Fibroblast of skin of scalp (primary cell): ENCODE results near the gene MTFR1L. TPM values are rescaled to one million over a fixed set of nuclear protein-coding genes. Genes with fewer than 3 reads are reported as not detected.

Experiments
- DNase-seq: peaks from one replicate; pipeline ENCODE4 v3.0.0-alpha.2; 2013
- polyA plus RNA-seq, 2 experiments: library from polyadenylated mRNA; unstranded; fragments of 120-200 nt; gene quantifications; one replicate each; pipeline ENCODE4 v1.2.1, GENCODE V29; 2013; ENCODE audit not compliant: insufficient read length in 2 of 2

MTFR1L gene
- polyA plus RNA-seq (2013, experiment 1 of 2; ENCODE audit: insufficient read length), result 53.7 TPM
- polyA plus RNA-seq (2013, experiment 2 of 2; ENCODE audit: insufficient read length), result 54.9 TPM

DNA sequence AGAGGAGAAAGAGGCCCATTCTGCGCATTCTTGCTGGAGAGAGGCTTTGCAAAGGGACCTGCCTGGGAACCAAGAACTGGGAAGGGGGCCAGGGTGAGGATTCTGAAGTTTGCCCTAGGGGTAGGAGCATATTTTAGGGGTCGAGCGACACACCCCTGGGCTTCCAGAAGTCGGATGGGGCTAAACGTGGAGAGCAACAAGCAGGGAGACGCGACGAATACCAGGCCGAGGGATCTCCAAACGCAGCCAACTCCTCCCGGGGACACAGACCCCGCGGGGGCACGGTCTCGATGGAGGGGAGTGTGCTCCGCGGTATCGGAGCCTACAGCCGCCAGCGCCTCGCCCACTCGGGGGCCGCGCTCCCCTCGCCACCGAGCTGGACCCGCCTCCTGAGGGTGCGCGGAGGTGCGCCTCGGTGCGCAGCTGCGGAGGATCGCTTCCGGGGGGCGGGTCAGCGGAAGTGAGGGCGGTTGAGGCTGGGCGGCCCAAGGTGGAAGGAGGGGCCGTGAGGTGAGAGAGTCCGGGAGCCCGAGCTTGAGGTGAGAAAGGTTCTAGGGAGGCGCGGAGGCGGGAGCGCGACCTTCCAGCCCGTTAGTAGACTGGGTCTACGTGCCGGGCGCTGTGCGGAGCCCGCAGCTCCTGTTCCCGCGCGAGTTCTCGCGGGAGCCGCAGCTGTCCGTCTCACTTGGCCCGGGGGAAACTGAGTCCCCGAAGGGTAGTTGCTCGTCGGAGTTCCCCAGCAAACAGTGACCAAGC, at the start of gene MTFR1L:
Gene MTFR1L (plus strand): TSS at position 464 of the 756 bp plus-strand sequence. CDS start 3,151 bp downstream, outside the sequence.
- DNase-seq, result peak; percentile 71

DNA sequence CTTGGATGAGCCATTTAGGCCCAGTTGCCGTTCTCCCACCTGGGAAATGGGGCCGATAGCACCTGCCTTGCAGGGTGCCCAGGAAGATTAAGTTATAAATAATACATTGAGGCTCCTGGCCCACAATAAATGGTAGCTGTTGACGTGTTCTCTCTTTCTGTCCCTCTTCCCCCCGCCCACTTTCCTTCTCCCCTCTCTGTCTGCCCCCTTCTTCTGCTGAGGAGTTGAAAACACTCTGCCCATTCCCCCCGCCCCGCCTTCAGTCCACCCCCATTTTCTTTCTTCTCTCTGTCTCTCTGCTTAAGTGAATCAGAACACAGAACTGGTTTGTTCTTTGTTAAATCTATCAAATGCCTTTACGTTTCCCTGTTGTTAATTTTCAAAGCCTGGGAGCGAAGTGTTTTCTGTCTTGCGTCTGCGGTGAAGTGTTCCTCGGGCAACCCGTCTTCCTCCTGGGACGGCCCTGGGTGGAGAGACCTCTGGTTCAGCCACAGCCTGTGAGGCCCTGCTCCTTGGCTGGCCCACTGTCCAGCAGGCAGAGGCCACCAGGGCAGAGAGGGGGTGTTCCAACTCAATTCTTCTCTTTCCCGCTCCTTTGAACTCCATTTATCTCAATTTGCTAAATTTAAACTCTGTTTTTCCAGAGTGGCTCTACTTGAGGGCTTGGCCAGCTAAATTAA, 49.1 kb upstream of the MTFR1L start:
- DNase-seq, result no peak

DNA sequence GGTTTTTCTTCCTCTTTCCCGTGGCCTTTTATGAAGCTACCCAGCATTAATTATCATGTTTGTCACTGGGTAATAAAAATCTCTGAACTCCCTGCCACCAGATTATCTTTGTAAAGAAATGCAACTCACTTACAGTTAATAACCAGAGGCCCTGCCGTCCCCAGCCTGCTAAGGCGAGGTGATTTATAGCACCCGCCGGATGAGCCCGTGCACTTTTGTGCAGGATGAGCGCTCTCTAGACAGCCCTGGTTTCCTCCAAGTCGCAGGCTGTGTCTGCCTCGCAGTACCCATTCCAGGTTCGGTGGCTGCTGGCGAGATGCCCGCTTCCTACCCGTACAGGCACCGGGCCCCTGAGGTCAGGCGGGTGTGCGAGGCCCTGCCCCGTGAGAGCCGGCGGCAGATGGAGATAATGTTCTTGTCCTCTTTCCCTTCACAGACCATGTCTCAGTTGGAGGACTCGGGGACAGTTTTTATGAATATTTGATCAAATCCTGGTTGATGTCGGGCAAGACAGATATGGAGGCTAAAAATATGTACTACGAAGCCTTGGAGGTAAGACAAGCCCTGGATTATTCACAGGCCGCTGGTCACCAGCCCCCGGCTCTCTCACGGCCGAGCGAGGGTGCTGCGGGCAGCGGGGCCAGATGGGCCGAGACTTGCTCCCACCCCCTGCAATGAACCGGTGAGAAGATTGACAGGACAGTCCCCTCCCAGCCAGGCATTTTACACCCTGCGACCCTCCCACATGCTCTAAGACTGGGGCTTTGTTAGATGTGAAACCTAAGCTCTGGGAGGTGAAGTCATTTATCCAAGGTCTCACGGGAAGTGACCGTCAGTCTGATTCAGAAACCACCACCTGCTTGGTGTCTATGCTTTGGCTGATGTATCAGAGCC, 48.3 kb upstream of the MTFR1L start:
- DNase-seq, result no peak

DNA sequence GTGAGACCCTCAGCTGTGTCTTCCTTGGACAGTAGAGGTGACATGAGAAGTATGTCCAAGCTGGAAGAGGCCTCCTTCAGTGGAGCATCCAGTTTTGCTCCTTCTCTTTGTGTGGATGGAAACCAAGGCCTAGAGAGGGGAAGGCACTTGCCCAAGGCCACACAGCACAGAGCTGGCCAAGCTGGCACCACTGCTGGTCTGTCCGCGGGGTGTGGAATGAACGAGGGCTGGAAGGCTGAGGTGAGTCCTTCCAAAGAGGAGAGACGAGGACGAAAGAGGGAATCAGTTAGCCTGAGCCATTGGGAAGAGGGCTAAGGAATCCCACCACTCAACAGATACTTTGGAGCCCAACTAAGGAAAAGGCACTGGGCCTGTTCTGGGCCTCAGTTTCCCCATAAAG, 47.6 kb upstream of the MTFR1L start:
- DNase-seq, result no peak

DNA sequence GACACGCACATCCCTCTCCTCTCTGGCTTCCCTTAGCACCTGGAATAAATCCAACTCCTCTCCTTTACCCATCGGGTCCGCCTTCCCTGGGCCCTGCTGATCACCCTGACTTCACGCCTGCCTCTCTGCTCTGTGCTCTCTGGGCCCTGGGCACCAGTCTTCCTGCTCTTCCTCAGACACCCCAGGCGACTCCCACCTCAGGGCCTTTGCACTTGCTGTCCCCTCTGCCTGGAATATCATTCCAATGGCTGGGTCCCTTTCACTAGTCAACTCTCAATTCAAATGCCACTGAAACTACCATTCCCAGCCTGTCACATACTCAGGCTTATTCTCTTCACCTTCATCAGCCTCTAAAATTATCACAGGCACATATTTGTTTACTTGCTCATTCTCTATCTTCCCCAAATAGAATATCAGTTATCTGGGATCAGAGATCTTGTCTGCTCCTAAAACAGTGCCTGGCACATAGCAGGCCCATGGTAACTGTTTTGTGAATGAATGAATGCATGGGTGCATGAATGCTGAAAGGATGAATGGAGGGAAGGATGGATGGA, 47.0 kb upstream of the MTFR1L start:
- no peak for DNase-seq

DNA sequence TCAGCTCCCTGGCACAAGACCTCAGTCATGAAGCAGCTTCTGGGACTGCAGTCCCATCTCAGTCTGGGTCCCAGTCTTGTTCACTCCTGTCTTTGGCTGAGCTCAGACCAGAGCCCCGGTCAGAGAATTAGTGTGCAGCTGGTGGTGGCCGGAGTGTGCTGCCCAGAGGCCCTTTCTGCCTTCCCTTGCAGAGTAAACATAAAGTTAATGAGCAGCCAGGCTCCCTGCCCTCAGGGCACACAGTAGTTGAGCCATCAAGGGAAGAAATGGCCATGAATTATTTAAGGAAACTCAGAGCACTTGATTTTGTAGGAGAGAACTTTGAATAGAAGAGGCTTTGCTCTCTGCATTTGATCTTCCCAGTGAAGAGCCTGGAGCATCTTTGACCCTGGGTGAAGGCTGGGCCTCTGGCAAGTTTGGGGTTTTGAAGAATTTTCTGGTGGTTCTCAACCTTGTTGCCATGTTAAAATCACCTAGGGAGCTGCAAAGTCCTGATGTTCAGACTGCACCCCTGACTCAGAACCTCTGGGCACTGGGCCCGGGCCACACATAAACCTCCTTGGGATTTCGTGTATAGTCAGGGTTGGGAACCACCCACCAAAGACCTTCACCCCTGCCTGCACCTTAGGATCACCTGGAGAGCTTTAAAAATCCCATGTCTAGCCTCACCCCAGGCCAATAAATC, 46.2 kb upstream of the MTFR1L start:
- DNase-seq, result no peak

DNA sequence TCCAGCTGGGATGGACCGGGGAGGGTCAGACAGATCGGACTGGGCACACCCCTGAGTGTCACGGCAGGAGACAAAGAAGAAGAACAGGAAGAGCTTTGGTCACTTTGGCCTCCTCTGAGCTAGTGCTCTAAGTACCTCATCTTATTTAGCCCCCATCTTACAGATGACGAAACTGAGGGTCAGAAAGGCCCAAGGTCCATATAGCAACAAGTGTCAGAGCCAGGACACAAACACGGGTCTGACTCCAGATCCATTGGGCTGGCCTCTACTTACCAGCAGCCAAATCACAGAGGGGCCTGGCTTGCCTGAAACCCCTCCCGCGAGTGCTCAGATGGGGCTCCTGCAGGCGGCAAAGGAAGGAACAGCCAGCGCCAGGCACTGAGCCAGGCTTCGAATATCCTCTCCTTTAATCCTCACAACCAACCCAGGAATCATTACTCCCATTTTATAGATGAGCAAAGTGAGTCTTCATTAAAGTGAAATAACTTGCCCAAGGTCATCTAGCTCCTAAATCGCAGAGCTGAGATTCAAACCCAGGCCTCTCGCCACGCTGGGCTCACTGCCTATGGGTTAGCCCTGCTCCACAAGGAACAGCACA, 45.4 kb upstream of the MTFR1L start:
- DNase-seq, result no peak

DNA sequence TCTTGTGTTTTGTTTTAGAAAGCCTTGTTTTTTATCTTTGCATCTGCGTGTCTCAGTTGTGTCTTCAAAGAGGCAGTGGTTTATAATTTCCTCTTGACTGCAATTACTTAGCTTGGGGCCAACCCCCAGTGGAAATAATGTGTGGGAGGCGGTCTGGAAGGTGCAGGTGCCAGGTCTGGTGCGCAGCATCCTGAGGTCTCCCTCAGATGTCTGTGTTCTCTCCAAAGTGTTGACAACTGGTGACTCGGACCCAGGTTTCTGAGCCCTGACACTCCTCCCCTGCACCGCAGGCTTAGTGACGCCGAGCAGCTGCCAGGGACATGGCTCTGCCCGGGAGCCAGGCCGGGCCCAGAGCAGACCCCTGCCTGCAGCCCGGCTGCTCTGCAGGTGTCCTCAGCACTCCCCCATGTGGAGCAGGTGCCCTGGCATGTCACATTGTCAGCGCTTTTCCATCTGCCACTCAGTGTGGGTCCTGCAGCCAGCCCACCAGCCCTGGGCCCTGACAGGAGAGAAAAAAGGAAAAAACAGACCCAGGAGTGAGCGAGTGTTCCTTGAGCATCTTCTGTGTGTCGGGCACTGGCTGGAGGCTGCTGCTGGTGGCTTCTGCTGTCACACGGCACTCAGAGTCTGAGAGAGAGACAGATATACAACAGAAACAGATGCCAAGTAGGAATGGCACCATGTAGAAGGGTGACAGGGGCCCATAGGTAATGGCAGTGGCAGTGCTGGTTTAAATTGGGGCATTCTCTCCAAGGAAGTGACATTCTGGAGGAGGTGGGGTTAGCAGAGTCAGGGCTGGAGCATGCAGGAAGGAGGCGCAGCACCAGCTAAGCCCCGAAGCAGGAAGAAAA, 44.6 kb upstream of the MTFR1L start:
- no peak for DNase-seq

DNA sequence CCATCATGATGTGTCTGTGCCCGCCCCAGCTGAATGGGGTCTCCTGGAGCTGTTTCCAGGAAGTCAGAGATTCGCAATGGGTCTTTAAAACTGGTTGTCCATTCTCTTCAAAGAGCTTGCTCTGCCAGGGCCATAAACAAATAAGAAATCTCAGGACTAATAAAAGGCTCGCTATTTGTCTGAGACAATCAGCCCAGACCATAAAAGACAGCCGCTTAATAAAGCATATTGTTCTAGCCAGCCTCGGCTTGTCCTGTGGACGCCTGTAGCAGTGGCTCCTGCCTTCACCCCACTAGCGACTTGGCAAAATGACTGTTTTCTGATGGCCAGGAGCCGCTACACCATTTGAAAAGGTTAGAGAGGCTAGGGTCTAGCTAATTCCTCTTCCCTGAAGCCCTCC, 40.4 kb upstream of the MTFR1L start:
- no peak for DNase-seq

DNA sequence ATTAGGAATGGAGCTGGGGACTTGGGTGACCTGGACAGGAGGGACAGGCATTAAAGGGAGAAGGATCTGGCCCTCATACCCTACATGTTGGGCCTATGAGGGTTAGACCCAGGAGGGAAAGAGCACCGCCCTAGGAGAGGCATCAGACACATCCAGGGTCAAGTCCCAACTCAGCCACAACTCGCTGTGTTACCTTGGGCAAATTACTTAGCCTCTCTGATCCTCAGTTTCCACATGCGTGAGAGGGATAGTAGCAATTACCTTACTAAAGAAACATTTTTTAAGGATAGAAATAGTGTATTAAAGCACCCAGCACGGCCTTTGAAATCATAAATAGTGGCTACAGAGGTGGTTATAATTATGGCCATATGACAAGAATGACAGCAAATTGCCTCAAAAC, 39.9 kb upstream of the MTFR1L start:
- no peak for DNase-seq

DNA sequence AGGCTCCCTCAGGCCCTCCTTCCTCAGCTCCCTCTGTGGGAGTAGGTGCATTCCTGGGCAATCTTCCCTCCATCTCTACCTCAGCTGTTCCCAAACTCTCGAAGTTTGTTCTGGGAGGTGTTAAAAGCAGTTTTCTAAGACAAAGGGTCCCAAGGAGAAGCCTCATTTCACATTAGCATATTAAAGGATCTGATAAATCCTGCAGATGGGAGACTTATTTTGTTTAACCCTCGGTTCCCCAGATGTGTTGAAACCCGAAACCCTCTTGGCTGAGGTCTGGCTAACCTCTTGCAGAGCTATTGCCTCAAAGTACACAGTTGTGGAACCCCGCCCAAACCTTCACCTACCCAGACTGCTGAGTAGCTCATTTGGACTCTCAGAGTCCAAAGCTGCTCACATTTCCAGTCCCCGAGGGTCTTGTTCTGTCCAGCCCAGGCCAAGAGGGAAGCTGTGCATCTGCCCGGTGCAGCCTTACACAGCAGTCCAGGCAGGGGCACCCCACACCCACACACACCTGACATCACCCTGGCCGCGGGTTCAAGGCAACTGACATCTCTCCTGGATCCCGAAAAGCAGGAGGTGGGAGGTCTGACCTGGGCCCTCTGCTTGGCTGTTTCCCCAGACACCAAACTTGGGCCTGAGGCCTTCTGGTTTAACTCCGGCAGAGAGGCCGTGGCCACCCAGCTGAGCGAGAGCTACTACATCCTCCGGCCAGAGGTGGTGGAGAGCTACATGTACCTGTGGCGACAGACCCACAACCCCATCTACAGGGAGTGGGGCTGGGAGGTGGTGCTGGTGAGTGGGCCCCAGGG, 39.2 kb upstream of the MTFR1L start:
- no peak for DNase-seq

DNA sequence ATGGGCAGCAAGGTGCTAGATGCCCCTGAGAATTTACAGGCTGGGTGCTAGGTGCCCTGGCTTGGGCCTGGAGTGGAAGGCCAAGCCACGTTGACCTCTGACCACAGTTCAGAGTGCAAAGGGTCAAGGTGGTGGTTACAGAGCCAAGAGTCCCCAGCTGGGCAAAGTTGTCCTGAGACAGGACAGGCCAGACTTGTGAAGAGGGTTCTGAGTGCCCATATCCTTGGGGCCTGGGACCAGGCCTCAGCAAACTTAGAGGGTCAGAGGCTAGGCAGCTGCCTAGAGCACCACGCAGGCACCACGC, 38.7 kb upstream of the MTFR1L start:
- no peak for DNase-seq

DNA sequence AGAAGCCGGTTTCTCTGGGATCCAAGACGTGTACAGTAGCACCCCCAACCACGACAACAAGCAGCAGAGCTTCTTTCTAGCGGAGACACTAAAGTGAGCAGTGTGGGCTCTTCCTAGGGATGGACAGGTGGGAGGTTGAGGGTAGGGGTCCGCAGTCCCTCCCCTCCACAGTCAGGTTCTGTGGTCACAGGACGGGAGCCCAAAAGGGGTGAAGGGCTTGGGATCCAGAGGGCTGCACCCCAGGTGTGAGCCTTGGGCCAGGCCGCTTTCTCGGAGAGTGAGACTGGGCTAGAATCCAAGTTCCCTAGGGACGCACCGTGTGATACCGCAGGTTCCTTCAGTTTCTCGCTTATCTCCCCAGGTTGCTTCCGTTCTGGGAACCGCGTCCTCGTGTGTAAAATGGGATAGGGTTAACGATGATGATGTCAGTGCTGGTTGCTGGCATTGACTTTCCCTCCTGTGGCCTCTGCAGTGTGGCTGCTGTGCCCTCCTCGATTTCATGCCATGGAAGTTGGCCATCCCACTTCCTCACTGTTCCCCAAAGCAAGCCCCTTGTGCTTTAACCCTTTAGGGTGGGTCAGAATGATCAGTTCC, 37.0 kb upstream of the MTFR1L start:
- no peak for DNase-seq

DNA sequence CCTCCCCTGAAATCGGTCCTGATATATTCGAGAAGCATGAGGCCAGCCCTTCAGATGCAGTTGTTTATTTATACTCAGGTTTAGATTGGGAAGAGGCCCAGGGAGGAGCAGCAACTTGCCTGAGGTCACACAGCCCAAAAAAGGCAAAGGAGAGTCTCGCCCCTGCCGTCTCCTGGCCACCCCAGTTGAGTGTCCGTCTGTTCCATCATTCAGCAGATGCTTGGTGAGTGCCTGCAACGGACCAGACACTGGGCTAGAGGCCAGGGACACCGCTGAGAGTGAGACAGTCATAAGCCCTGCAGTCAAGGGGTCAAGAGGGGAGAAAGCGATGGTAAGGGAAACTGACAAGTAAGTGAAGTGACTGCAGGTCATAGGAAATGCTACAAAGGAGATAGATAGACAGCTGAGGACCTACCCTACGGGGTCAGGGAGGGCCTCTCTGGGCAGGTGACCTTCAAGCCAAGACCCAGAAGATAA, 35.1 kb upstream of the MTFR1L start:
- no peak for DNase-seq

DNA sequence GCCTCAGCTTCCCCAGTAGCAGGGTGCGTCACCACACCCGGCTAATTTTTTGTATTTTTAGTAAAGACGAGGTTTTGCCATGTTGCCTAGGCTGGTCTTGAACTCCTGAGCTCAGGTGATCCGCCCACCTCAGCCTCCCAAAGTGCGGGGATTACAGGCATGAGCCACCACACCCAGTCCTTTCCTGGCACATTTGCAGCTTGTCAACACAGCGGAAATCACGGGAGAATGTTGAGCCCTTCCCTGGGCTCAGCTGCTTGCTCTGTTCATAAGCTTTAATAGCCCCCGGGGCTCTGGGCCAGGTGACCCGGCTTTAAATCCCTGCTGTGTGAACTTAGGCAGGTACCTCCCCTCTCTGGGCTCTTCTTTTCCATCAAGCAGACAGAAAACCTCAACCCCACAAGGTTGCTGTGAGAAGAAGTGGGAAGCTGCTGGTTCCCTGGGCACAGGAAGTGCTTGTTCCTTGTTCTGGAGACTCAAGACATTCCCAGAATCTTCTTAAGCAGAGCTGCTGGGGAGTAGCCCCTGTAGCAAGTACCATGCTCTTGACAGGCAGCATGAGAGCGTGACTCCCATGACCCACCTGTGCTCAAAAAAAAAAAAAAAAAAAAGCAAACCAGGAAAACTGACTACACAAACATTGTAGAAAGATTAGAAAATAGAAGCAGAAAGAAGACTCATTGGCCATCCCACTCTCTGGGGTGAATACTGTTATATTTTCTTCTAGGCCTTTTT, 34.3 kb upstream of the MTFR1L start:
- no peak for DNase-seq

DNA sequence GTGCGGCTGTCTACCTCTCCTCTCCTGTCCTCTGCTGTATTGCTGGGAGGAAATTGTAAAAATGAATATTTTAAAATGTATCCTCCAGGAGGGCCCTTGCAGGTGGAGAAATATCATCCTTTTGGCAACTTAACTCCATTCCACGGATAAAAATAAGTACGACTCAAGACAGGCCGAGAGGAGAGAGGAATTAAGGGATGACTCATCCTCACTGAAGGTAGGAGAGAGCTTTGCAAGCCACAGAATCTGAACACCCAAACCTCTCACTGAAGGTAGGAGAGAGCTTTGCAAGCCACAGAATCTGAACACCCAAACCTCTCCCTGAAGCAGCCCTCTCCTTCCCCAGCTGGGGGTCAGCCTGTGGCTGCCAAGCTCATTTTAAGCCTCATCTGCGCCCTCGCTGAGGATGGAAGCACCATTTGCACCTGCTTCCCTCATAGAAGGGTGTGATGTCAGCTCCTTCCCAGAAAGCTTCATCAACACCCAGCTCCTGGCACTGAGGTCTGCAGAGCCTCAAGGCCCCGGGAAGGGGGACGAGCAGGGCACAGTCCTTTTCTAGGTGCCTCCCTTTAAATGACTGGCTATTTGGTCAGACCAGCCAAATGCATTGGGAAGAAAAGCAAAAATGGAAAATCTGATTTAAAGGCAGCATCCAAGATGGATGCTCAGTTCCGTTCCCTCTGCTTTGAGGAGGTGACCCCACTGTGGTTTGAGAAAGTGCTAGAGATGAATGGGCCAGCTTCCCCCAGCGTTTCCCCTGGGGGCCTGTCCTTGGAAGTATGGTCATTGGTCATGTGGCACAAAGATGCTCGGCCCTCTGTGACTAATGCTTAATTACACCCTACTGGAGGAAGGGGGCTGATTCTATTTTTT, 32.6 kb upstream of the MTFR1L start:
- DNase-seq, result peak; percentile 28

DNA sequence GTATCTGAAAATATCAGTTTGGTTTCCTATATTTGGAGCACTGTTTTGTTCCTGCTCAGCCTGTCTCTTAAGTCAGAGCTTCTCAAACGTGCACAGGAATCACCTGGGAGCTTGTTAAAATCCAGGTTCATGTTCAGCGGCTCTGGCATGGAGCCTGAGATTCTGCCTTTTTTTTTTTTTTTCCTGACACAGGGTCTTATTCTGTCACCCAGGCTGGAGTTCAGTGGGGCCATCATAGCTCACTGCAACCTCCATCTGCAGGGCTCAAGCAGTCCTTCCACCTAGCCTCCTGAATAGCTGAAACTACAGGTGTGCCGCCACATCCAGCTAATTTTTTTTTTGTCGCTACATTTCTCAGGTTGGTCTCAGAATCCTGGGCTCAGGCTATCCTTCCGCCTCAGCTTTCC, 32.0 kb upstream of the MTFR1L start:
- DNase-seq, result no peak

DNA sequence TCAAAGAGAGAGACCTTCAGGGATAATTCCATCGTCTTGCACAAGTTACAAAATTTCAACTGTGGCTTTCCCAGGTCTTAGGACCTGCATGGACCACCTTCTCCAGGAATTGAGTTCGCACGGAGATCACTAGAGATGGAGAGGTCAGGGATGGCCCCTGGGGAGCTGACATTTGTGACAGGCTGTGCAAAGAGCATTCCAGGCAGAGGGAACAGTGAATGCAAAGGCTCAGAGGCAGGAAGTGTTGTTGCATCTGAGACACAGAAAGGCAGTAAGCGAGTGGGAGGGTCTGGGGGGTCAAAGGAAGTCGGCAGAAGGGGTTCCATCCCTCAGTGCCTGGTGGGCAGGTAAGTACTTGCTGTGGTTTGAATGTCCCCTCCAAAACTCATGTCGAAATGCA, 29.3 kb upstream of the MTFR1L start:
- no peak for DNase-seq
